Liver (tissue), 3 donors: ENCODE measurements around the gene SMR3A.

Experiments used
- CTCF ChIP-seq: fragments of 150-350 bp; IDR thresholded peaks from 2 replicates; pipeline ENCODE4 v1.5.1; 2017; ENCODE audit warnings: improper control_type of control experiment, low read depth, low read length; ENCODE audit not compliant: missing input control
- EGR1 ChIP-seq, 2 donors: IDR thresholded peaks; 2 replicates each; pipeline ENCODE4 v1.6.1; 2016 to 2018; ENCODE audit warnings: antibody characterized with exemption in 2 of 2, low read depth in 2 of 2
- GABPA ChIP-seq, 2 donors: IDR thresholded peaks in 1 of 2; conservative IDR thresholded peaks in 1 of 2; 2 replicates each; pipeline ENCODE4 v1.6.1; 2016; ENCODE audit warnings: antibody characterized with exemption in 2 of 2, mild to moderate bottlenecking in 1 of 2, moderate library complexity in 1 of 2
- JUND ChIP-seq, 2 donors: IDR thresholded peaks; 2 replicates each; pipeline ENCODE4 v1.6.1; 2016; ENCODE audit warnings: antibody characterized with exemption in 2 of 2
- RAD21 ChIP-seq, 2 donors: IDR thresholded peaks; 2 replicates each; pipeline ENCODE4 v1.6.1; 2016; ENCODE audit warnings: antibody characterized with exemption in 2 of 2, mild to moderate bottlenecking in 2 of 2
- REST ChIP-seq: IDR thresholded peaks from 2 replicates; pipeline ENCODE4 v1.6.1; 2016; ENCODE audit warnings: antibody characterized with exemption, mild to moderate bottlenecking
- SP1 ChIP-seq: IDR thresholded peaks from 2 replicates; pipeline ENCODE4 v1.6.1; 2018; ENCODE audit warnings: antibody characterized with exemption, mild to moderate bottlenecking
- YY1 ChIP-seq: IDR thresholded peaks from 2 replicates; pipeline ENCODE4 v1.6.1; 2016; ENCODE audit warnings: antibody characterized with exemption, mild to moderate bottlenecking
- ZBTB33 ChIP-seq: IDR thresholded peaks from 2 replicates; pipeline ENCODE4 v1.6.1; 2016; ENCODE audit warnings: antibody characterized with exemption
- donor health status: healthy.
- donor health status: healthy.

- TF ChIP-seq CTCF (no peak), YY1 (no peak), GABPA (IDR thresholded peaks at IDR 0.05 in 1 of 2, conservative IDR thresholded peaks at IDR 0.05 in 1 of 2) (no peak), REST (no peak), RAD21 (IDR thresholded peaks at IDR 0.05) (no peak), SP1 (no peak), EGR1 (IDR thresholded peaks at IDR 0.05; ENCODE audit: low read depth in 2 of 2) (no peak), ZBTB33 (no peak), JUND (IDR thresholded peaks at IDR 0.05) (no peak)
Measured at GRCh38 chr4:70313736-70314135, 46.8 kb upstream of the SMR3A start.
